NCI-H2107 treated with DMSO at 0.1 percent for 48 hours (cell line): ENCODE data around the gene PPP5C.
"Not testable (repeated sequence)": the region's sequence is repeated elsewhere in the genome, so short reads cannot be mapped to it uniquely, and the experiment has no call there.

Experiments used
- DNase-seq: peaks from one replicate; lab custom pipeline; 2025; ENCODE audit not compliant: unreplicated experiment; lab: John Stamatoyannopoulos, UW

Gene PPP5C

DNA sequence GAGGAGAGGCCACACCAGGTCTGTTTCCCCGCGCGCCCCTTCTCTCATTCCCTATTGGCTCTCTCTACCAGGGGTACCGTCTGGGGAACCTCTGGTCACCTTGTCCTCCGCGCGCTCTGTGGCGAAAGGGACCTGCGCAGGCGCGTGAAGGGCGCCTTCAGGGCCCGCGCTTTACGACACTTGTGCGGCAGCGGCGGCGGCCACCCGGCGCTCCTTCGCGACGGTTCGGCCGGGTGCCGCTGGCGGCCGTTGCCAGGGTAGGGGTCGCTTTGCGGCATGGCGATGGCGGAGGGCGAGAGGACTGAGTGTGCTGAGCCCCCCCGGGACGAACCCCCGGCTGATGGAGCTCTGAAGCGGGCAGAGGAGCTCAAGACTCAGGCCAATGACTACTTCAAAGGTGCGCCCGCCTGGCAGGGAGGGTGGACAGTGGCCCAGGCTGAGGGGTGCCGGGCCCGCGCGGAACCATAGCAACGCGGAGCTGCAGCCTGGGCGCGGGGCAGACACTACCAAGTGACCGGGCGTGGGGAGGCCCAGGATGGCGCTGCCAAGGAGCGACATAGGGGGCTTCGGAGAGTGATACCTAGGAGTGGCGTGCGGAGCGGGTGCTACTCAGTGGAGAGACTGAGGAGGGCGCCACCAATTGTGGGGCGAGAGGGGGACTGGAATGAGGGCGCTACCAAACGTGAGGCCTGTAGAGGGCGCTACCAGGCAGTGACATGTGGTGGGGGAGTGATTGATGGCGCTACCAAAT lies at the start of gene PPP5C:
TSS of gene PPP5C (plus strand) at position 267 of the 751 bp plus-strand sequence. CDS start at position 277, 10 bp downstream.
- peak; percentile 79 for DNase-seq

DNA sequence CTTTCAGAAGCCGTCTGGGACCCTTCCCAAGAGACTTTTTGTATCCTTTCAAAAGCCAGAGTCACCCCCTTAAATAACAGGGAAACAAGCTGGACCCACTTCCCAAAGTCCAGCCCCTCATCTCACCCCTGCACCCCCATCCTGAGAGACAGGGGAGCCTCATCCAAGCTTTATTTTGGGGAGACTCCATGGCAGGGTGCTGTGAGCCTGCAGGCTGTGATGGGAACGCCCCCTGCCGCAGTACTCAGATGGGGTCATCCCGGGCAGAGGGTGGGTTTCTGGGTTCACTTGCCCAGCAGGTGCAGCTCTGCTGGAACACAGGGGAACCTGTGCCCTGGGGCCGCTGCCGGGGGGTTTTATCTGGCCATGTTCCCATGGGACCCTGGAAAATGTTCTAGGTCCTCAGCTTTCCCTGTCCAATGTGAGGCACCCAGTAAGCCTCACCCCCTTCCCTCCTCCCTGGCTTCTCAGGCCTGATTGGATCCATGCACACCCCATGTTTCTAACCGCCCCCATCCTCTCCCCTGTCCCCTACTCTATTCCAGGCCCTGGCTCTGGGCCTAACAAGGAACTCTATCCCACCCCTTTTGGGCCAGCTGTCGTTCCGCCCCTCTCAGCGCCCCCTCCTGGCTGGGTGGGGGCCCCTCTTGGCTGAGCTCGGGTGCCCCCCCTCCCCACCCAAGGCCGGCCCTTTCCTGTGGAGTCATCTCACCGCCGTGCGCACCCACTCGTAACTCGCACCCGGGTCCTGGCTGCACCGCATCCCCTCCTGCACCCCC lies 49.0 kb upstream of the PPP5C start:
- DNase-seq = no peak

DNA sequence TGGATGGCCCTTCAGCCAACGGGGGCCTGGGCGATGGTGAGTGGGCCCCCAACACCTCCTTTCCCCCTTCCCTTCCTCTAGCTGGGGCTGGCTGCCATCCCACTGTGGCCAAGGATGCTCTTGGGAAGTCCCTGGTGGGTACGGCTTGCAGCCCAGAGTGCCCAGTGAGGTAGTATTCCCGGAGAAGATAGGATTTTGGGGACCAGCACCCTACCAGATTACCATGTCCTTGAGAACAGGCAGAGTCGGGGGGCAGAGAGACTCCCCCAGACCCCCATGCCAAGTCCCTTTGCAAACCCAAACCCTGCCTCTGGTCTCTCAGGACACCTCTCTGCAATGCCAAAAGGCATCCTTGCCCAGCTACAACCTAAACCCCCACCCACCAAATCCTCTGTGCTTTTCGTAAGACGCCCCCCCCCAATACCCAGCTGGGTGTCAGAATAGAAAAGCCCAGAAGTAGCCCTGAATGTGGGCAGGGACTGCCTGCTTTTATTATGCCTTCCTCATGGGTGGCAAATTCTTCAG lies 48.3 kb upstream of the PPP5C start:
- DNase-seq = no peak

GRCh38 chr19:46299004-46299509 lies 47.8 kb upstream of the PPP5C start:
- DNase-seq = peak; percentile 76

DNA sequence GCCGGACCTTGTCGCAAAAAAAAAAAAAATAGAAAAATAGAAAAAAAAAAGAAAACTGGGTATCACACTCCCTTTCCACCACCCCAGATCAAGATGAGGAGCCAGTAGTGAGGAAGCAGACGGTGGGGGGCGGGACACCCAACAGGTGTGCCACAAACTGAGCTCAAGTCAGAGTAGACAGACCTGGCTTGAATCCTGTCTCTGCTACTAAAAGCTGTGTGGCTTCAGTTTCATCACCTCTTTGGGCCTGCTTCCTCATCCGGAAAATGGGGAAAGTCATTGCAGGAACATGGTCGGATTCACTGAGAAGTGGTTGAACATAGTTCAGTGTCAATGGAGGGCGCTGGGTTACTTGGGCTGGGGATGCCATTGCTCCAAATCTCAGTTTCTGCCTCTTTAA lies 47.2 kb upstream of the PPP5C start:
- no peak for DNase-seq

DNA sequence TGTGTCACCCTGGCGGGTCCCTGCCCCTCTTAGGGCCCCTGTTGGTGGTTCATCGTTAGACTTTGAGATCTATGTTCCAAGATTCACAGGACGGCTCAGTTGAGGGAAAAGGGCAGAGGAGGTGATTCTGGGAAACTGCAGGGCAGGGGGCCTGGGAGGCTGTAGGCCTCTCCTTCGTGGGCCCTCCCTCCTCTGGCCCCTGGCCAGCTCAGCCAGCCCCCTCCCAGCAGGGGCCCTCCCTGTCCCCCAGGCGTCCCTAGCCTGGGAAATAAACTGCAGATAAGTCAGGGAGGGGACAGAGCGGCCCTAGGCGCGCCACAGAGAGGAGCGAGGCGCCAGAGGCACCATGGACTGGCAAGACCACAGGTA lies 43.6 kb upstream of the PPP5C start:
- no peak for DNase-seq

DNA sequence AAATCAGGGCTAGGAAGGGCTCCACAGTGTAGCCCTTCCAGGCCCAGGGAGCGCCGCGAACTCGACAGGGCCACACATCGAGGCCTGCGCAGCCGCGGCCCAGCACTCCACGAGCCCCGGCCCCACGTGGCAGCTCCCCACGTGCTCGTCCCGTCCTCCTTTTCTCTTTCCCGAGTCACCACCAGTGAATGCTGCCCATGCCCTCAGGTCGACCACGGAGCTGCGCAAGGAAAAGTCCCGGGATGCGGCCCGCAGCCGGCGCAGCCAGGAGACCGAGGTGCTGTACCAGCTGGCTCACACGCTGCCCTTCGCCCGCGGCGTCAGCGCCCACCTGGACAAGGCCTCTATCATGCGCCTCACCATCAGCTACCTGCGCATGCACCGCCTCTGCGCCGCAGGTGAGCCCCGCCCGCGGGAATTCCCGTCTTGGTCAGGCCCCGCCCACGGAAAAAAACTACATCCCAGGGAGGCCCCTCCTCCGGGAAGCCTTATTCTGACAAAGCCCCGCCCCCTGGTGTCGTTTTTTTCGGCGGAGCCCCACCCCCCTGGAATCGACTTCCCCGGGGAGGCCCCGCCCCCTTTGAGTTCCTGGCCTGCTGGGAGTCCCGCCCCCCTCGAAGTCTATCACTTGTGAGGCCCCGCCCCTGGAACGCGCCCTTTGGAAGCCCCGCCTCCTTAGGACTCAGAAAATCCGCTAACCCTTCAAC lies 43.0 kb upstream of the PPP5C start:
- DNase-seq = no peak

DNA sequence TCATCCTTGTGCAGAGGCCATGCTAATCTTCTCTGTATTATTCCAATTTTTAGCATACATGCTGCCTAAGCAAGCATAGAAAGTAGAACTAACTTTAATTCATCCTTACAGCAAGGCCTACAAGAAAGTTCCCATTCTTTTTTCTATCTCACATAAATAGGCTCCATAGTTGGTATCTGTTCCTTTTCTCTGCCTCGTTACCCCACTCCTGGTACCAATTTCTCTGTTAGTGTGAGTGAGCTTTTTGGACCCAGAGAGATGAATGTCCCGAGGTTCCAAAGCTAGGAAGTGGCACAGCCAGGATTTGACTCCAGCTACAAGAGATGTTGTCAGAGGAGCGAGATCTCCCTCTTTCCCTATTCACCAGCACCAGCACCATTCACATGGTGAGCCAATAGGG lies 40.4 kb upstream of the PPP5C start:
- no peak for DNase-seq

DNA sequence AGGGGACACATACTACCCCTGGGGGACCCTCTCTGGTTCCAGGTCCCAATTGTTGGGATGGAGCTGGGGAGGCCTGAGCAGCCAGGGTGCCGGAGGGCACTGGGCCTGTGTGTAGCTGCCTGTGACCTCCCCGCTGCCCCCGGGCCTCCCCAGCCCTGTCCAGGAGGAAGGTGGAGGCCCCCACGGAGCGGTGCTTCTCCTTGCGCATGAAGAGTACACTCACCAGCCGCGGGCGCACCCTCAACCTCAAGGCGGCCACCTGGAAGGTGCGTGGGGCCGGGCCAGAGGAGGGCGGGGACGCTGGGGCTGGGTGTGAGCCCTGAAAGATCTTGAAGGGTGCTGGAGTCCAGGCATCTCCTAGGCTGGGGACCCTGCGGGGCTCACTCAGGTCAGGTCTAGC lies 38.4 kb upstream of the PPP5C start:
- no peak for DNase-seq

- DNase-seq = no peak
These were observed 37.8 kb upstream of the PPP5C start for GRCh38 chr19:46309056-46309455.

GRCh38 chr19:46311444-46311843 lies 35.4 kb upstream of the PPP5C start:
- DNase-seq = no peak

- not testable (repeated sequence) for DNase-seq
These were observed 33.1 kb upstream of the PPP5C start for GRCh38 chr19:46313540-46314469.

- DNase-seq = no peak
These were observed 29.5 kb upstream of the PPP5C start for GRCh38 chr19:46317339-46317738.

DNA sequence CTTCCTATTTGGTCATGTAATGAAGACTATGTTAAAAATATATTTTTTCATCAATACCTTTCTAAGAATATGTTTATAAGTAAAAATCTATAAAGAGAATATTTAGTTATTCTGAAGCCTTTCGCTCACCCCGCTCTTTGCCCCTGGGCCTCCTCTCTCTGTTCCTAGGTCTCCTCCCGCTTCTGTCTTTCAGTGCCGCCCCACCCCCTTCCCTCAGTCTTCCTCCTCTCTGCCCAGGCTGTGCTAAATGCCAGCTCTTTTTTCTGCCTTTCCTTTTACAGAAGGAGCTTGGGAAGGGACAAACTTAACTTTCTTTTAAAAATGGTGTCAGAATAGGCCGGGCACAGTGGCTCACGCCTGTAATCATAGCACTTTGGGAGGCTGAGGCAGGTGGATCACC lies 27.3 kb upstream of the PPP5C start:
- no peak for DNase-seq

DNA sequence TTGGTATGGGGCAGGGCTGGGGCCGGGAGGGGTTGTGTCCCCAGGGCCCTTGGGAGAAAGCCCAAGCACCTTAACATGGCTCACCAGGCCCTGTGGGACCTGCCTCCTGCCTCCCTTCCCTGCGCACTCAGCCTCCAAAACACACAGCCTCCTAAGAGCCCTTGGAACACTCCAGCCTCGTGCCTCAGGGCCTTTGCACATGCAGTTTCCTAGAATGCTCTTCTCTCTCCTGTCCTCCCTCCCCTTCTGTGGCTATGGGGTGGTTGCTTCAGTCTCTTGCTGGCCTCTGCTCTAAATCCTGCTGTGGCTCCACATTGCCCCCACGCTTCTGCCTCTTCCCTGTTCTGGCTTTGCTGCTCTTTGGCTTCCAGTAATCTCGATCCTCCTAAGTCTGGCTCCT lies 26.3 kb upstream of the PPP5C start:
- no peak for DNase-seq

DNA sequence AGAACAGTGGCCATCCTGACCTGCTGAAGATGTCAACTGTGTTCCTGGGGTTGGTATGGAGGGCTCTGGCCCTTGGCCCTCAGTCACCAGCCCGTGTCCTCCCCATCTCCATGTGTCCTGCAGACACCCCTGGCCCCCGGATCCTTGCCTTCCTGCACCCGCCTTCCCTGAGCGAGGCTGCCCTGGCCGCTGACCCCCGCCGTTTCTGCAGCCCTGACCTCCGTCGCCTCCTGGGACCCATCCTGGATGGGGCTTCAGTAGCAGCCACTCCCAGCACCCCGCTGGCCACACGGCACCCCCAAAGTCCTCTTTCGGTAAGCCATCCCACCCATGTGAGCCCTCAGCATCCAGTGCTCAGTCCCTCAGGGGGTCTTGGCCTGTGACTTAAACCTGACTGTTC lies 25.2 kb upstream of the PPP5C start:
- no peak for DNase-seq

DNA sequence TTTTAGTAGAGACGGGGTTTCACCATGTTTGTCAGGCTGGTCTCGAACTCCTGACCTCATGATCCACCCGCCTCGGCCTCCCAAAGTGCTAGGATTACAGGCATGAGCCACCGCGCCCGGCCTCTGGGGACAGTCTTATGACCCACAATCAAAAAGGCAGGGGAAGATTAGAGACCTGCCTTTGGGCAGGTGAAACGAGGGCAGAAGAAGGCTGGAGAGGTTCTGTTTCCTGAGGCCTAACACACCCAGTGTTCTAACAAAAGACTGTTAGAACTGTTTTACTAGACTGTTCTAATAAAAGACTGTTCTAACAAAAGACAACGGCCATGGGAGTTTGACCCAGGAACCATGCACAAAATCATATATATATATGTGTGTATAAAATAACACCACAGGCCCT lies 23.7 kb upstream of the PPP5C start:
- DNase-seq = not testable (repeated sequence)

DNA sequence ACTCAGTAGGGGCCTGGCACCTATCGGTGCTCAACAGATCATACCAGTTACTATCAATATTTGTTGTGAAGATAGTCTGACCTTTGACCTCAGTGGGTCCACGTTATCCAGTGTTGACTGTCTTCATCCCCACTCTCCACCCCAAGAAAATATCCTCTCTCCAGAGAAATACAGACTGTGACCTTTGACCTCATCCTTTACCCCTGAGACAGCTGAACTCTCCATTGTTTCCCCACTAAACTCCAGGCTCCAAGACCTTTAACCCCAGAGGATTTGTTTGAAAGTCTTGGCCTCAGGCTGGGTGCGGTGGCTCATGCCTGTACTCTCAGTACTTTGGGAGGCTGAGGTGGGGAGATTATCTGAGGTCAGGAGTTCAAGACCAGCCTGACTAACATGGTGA lies 22.6 kb upstream of the PPP5C start:
- no peak for DNase-seq

DNA sequence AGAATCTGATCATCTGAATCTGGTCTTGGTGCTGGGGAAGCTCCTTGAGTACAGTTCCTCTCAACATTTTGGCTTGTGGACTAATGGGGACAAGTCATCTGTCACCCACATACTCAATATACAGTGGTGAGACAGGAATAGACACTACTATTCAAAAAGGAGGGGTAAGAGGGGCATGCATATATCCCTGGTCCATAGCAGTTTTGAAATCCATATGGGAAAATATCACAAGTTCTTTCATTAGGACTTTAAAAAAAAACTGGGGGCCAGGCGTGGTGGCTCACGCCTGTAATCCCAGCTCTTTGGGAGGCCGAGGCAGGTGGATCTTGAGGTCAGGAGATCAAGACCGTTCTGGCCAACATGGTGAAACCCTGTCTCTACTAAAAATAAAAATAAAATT lies 20.3 kb upstream of the PPP5C start:
- no peak for DNase-seq

DNA sequence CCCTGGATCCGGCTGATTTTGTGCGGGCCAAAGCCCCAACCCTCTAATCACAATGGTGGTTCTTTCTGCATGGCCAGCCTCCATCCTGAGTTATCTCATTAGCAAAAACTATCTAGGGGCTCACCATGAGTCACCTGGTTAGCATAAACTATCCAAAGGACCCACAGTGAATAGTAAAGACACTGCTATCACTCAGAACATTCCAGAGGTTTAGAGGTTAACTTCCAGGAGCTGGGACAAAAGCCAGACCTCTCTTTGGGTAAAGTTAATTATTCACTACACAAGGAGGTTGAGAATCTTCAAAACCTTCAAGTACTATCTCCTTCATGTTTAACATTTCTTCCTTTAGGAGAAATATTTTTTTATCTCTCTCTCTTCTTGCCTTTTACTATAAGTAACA lies 18.8 kb upstream of the PPP5C start:
- no peak for DNase-seq
